Measurements from ENCODE around the gene CLEC20A. TPM values are rescaled to one million over a fixed set of nuclear protein-coding genes. Genes with fewer than 3 reads are reported as not detected.

The CLEC20A gene
- total and polyA plus RNA-seq, 2 donors from 2014 or later: 0.47 TPM; not detected in 1

DNA sequence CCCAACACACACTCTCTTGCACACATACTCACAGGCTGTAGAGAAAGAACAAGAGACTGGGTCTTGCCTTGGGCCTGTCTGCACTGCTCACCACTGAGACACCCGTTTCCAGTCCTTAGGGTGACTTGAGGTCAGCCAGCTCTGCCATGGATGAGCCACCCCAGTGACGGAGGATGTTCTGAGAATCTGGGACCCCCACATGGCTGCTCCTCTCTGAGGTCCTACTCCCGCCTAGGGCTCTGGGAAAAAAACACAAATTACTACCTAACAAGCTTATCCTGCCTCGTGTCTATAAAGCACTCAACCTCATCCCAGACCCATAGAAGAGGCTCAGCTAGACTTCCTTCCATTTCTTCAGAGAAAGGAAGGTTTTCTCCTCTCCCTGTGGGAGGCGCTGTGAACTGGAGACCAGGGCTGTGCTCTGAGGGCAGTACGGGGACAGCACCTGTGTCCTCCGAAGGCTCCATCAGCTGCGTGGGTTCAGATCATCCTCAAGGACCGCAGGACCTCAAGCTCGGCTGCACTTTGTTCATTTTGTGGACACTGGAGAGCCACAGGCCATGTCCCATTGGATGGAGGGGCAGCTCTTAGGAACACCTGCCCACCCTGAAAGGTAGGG lies 4.3 kb upstream of the CLEC20A start:
- Histone ChIP-seq H3K36me3 (ENCODE audit: control insufficient read depth in 2 of 3, insufficient read depth in 3 of 3, low read length in 3 of 3) (no peaks in the 10 kb centered on the region), H3K9ac (ENCODE audit: low read length in 3 of 3) (no peak overlapping the region), H3K9me3 (ENCODE audit: control insufficient read depth in 2 of 3, insufficient read depth in 1 of 3, low read length in 3 of 3) (no peaks in the 10 kb centered on the region), H3K27ac (ENCODE audit: low read depth in 2 of 2, low read length in 2 of 2) (no peak overlapping the region), H3K4me3 (ENCODE audit: low read length in 3 of 3) (no peak overlapping the region), H3K27me3 (ENCODE audit: control insufficient read depth, insufficient read depth, low read length) (no peaks in the 10 kb centered on the region), H3K4me1 (ENCODE audit: control insufficient read depth in 2 of 3, insufficient read depth in 2 of 3, low read depth in 1 of 3, low read length in 3 of 3) (no peaks in the 10 kb centered on the region)
- no peak for FAIRE-seq
- TF ChIP-seq, protein P1, sequence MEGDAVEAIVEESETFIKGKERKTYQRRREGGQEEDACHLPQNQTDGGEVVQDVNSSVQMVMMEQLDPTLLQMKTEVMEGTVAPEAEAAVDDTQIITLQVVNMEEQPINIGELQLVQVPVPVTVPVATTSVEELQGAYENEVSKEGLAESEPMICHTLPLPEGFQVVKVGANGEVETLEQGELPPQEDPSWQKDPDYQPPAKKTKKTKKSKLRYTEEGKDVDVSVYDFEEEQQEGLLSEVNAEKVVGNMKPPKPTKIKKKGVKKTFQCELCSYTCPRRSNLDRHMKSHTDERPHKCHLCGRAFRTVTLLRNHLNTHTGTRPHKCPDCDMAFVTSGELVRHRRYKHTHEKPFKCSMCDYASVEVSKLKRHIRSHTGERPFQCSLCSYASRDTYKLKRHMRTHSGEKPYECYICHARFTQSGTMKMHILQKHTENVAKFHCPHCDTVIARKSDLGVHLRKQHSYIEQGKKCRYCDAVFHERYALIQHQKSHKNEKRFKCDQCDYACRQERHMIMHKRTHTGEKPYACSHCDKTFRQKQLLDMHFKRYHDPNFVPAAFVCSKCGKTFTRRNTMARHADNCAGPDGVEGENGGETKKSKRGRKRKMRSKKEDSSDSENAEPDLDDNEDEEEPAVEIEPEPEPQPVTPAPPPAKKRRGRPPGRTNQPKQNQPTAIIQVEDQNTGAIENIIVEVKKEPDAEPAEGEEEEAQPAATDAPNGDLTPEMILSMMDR (IDR thresholded peaks at IDR 0.05; ENCODE audit: borderline replicate concordance, extremely low read depth, insufficient read depth): no peak
- no peak for DNase-seq
- intact Hi-C loops (cut with DNase I): loop anchor here (10.0 kb wide), 1 partner anchor 196 kb away; no protein-coding TSS in a partner anchor

DNA sequence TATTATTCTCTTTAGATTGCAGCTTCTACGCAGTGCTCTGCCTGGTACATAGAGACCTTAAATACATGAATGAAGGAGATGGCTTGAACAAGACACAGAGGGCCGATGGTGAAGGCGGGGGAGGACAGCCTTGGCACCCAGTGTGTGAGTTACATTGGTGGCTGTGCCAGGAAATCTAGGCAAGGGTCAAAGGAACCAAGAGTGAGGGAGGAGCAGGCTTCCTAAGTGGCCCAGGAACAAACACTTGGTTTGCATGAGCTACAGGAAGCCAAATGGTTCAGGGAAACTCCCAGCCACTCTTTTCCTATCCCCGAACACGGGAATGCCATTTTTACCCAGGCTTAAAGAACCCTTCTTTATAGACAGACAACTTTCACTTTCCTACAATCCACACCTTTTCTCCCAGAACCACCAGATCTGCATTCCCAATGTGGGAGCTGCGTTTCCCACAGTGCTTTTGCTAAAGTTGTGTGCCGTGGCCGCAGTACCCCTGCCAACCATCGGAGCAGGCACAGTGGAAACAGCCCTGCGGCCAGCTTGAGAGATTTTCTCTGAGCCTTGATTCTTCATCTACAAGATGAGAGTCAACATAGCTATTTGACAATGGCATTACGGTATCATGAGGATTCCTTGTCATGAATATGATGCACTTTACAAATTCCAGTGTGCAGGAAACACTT lies 3.5 kb upstream of the CLEC20A start:
- H3K4me3 ChIP-seq (ENCODE audit: low read length in 3 of 3): no peak overlapping the region
- no peaks in the 10 kb centered on the region for H3K4me1 ChIP-seq (ENCODE audit: control insufficient read depth in 2 of 3, insufficient read depth in 2 of 3, low read depth in 1 of 3, low read length in 3 of 3)
- TF ChIP-seq, protein P1 (IDR thresholded peaks at IDR 0.05; ENCODE audit: borderline replicate concordance, extremely low read depth, insufficient read depth): no peak
- no peak for FAIRE-seq
- no peaks in the 10 kb centered on the region for H3K36me3 ChIP-seq (ENCODE audit: control insufficient read depth in 2 of 3, insufficient read depth in 3 of 3, low read length in 3 of 3)
- no peaks in the 10 kb centered on the region for H3K27me3 ChIP-seq (ENCODE audit: control insufficient read depth, insufficient read depth, low read length)
- H3K9me3 ChIP-seq (ENCODE audit: control insufficient read depth in 2 of 3, insufficient read depth in 1 of 3, low read length in 3 of 3): no peaks in the 10 kb centered on the region
- no peak overlapping the region for H3K9ac ChIP-seq (ENCODE audit: low read length in 3 of 3)
- no peak overlapping the region for H3K27ac ChIP-seq (ENCODE audit: low read depth in 2 of 2, low read length in 2 of 2)
- DNase-seq: no peak
- intact Hi-C loops (cut with DNase I): loop anchor here (10.0 kb wide), 1 partner anchor 195 kb away; no protein-coding TSS in a partner anchor

DNA sequence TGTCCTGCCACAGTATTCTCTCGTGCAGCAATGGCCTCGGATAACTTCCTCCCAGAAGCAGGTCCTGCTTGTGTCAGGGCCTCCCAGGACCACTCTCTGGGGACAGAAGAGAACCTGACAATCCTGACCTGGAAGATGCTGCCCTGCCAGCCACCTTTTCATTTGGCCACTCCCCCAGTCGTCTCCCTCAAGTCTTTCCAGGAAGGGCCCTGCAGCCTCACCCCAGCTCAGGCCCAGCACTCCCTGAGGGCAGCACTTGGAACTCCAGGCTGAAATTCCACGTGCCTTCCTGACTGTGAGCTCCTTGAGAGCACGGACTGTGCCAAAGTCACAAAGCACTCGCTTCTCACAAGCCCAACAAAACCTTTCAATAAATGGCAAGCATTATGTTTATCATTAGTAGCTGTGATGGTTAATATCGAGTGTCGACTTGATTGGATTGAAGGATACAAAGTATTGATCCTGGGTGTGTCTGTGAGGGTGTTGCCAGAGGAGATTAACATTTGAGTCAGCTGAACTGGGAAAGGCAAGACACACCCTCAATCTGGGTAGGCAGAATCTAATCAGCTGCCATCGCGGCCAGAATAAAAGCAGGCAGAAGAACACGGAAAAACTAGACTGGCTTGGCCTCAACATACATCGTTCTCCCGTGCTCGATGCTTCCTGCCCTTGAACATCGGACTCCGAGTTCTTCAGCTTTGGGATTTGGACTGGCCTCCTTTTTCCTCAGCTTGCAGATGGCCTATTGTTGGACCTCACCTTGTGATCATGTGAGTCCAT lies 2.3 kb upstream of the CLEC20A start:
- TF ChIP-seq, protein P1 (IDR thresholded peaks at IDR 0.05; ENCODE audit: borderline replicate concordance, extremely low read depth, insufficient read depth): no peak
- no peak for DNase-seq
- no peak for FAIRE-seq

More for the DNA sequence above, 2.3 kb upstream of the CLEC20A start:
- H3K4me1 ChIP-seq (ENCODE audit: control insufficient read depth in 2 of 3, insufficient read depth in 2 of 3, low read depth in 1 of 3, low read length in 3 of 3): no peaks in the 10 kb centered on the region
- no peaks in the 10 kb centered on the region for H3K9me3 ChIP-seq (ENCODE audit: control insufficient read depth in 2 of 3, insufficient read depth in 1 of 3, low read length in 3 of 3)
- intact Hi-C loops (cut with DNase I): no loop called here
- H3K27me3 ChIP-seq (ENCODE audit: control insufficient read depth, insufficient read depth, low read length): no peaks in the 10 kb centered on the region
- no peak overlapping the region for H3K4me3 ChIP-seq (ENCODE audit: low read length in 3 of 3)
- H3K36me3 ChIP-seq (ENCODE audit: control insufficient read depth in 2 of 3, insufficient read depth in 3 of 3, low read length in 3 of 3): no peaks in the 10 kb centered on the region
- no peak overlapping the region for H3K27ac ChIP-seq (ENCODE audit: low read depth in 2 of 2, low read length in 2 of 2)
- no peak overlapping the region for H3K9ac ChIP-seq (ENCODE audit: low read length in 3 of 3)

Data from kidney (tissue), 14 donors.